SKM-1 treated with dmso at 0.1 percent for 144 hours (cell line): ENCODE data around the gene PLCB2.
A peak's percentile ranks its signal among the peaks of the same experiment; 100 is the strongest.

ENCODE experiments used
- DNase-seq: peaks from one replicate; lab custom pipeline; 2025; ENCODE audit not compliant: unreplicated experiment; lab: John Stamatoyannopoulos, UW

PLCB2 gene

GRCh38 chr15:40340740-40341400, 33.1 kb upstream of the PLCB2 start, which contains the start of gene CCDC9B:
Gene CCDC9B (minus strand): TSS chr15:40340939. CDS start chr15:40340819, 120 bp downstream.
- DNase-seq, result peak; percentile 68

- no peak for DNase-seq
Observed at GRCh38 chr15:40340038-40340739, 32.5 kb upstream of the PLCB2 start.

- DNase-seq, result no peak
Observed at GRCh38 chr15:40339621-40339945, 31.8 kb upstream of the PLCB2 start.

DNA sequence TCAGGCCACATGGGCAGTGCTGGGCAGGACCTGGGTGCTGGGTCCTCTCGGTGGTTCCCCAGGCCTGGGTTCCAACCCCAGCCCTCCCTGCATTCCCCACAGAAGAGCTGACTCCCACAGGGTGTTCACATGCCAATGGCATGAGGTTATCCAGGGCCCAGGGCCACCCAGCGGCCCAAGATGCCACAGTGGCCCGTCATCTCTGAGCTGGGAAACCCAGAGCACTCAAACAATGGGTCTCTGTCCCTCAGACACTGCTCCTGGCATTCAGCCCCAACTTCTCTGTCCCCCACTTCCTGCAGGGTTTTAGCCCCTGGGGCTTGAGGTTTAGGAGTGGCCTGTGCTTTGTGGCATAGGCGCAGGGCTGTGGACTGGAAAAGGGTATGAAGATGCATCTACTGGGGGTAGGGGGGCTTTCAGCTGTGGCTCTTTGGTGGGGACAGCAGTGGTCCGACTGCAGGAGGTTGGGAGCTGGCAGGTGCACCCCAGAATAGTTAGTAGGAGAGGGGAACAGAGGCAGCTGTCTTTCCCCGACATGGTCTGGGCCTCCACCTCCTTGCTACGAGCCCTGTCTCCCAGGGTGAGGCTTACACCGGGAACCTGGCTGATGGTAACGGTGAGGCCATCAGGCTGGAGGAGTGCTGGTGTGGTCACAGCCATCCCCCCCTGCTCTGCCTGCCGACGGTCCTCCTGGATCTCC, 31.3 kb upstream of the PLCB2 start:
- no peak for DNase-seq

- DNase-seq, result peak; percentile 84
Observed at GRCh38 chr15:40338041-40338657, 30.4 kb upstream of the PLCB2 start.

GRCh38 chr15:40337597-40337996, 29.9 kb upstream of the PLCB2 start:
- no peak for DNase-seq

DNA sequence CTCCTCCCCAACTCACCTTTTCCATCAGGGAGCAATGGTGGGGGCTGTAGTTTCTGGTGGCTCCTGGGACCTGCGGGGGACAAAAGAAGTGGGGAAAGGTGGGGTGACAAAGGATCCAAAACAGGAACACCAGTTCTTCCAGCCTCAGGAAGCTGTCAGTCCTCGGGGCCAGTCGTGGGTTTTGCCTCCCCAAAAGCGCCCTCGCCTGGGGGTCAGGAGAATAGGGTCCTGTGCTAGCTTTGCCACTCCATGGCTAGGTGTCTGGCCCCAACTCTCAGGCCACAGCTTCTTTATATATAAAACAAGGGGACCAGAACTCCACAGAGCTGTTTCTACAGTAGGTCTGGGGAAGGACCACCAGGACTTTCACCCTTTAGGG, 29.0 kb upstream of the PLCB2 start:
- peak; percentile 19 for DNase-seq

DNA sequence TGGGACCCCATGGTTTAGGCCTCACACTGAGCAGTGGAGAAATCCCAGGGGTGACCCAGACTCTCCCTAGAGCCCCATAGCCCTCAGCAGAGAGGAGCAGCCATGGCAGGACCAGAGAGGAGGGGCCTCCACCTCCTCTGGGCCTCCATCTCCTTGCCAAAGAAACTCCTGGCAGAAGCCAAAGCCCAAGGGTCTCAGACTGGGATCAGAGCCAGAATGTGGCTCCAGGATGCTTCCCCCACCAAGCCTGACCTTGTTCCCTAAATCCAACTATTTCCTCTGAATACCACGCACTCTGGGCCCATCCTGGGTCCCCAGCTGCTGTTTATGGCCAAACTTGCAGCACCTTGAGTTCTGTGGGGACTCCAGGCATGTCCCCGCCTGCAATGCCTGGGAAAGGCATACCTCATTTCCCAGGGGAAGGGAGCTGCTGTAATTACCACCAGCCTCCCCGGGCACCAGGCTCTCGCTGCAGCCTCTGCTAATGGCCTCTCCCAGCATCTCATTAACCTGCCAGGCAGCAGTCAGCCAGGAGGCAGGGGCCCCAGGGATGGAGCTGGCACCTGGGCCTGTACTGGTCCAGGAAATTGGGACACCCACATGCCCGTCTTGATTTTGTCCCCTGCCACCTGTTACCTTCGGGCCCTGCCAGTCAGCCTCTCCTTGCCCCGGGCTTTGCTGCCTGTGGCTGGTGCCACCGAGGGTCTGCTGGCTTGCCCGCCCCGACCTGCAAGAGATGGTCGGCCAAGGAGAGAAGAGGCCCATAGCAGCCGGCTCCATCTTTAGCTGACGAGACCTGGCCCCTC, 28.4 kb upstream of the PLCB2 start:
- no peak for DNase-seq

GRCh38 chr15:40334941-40335795, 27.4 kb upstream of the PLCB2 start:
- peak; percentile 10 for DNase-seq

DNA sequence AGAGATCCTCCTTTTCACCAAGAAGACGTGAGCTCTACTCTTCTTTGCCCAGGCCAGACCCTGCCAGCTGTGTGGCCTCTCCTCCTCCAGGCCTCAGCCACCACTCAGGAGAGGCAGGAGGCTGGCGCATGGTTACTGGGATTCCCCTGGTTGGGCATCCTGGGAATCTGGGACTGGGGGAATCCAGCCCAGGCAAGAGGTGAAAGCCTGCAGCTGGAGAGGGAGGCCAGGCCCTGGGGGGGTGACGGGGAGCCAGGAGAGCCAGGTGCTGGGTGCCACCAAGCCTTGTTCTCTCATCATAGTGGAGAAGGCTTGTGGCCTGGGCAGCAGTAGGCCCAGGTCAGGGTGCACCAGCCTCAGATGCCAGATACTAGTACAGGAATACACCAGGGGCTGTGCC, 26.8 kb upstream of the PLCB2 start:
- DNase-seq, result no peak

DNA sequence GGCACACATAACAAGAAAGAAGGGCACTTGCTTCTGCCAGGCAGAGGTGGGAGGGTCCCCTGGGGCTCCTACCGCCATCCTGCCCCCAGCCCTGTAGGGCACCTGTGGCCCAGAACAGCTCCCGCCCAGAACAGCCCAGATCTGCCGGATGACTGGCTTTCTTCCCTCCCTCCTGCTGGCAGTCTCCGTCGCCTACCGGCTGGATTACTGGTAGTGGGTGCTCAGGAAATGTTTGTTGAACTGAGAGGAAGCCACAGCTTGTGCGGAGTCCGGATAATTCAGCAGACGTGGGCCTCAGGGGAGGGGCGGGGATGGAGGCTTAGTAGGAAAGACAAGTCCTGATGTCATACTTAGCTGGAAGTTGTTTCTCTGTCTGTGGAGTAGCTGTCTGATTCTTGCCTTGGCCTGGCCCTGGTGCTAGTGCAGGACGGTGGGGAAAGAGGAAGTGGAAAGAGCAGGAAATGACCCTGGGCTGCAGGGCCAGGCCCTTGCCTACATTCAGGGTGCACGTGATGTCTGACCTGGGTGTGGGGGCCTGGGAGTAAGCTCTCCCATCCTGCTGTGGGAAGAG, 26.3 kb upstream of the PLCB2 start:
- DNase-seq, result peak; percentile 97

GRCh38 chr15:40332113-40332781, 24.5 kb upstream of the PLCB2 start:
- DNase-seq, result no peak

- no peak for DNase-seq
Observed at GRCh38 chr15:40331637-40332036, 23.9 kb upstream of the PLCB2 start.

DNA sequence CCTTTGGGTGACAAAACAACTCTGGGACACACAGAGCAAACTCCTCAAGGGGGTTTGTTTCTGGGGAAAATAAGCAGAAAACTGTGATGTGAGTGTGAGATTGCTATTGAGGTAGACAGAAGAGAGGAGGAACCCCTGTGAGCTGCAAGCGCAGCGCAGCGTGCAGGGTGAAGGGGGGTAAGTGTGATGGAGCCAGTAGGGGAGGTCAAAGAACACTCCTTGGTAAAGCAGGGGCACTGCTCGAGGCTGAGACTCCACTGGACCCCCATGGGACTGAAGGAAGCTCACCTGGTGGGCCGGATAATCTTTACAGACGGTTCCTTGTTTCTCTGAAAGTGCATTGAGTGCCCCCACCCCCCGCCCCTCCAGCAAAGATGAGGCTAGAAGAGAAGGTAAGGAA, 23.3 kb upstream of the PLCB2 start:
- no peak for DNase-seq

DNA sequence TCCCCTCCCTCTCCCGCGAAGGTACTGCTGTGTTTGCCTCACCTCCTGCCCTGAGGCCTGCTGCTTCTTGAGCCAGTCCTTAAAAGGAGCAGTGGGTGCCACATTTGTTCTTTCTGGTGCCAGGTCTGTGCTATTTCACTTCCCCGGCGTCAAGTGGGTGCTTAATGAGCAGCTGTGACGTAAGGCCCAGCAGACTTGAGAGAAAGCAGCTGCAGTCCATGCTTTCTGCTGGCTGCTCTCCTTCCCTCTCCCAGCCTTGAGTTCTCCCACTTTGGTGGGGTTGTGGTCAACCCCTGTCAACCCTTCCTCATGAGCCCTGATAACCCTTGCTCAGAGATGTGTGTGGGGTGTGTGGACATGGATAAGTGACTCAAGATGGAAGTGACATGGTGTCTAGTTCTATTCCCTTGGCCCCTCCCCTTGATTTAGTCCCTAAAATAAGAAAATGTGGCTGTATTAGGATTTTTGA, 22.7 kb upstream of the PLCB2 start:
- DNase-seq, result peak; percentile 41

DNA sequence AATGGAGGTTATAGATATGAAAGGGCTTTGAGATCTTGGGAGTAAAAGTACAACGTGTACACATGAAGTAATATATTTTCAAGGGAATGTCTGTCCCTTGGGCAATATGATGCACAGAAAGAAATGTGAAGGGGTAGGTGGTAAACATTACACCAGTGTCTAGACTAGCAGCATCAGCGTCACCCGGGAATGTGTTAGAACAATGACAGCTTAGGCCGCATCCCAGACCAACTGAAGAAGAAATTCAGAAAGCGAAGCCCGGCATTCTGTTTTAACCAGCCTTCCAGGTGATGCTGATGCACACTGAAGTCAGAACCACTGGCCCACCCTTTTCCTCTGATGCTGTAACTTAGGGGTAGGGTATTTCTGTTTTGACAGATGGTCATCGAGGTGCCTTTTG, 22.1 kb upstream of the PLCB2 start:
- DNase-seq, result no peak

DNA sequence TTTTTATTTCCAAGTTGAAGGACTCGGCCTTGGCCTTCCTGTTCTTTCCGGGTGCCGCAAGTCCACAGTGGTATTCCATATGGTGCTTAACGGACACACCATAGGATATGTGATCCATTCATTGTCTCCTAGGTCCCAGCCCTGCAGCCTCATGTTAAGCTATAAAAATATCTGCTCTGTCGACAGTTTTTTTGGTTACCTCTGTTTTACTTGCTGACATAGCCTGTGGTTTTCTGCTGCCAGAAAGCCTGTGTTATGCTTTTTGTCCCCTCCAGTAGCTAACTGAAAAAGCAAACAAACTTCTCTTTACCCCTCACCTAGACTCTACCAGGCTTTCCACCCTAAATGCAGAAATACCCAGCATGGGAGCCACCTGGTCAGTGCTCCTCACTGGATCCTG, 21.0 kb upstream of the PLCB2 start:
- DNase-seq, result no peak

- no peak for DNase-seq
Observed at GRCh38 chr15:40328176-40328575, 20.4 kb upstream of the PLCB2 start.

- no peak for DNase-seq
Observed at GRCh38 chr15:40327457-40327856, 19.7 kb upstream of the PLCB2 start.
